Neural cell (in vitro differentiated cells): Measurements from ENCODE around the gene LDLRAD2. TPM values are rescaled to one million over a fixed set of nuclear protein-coding genes. Genes with fewer than 3 reads are reported as not detected.

Experiments used
- H2AFZ ChIP-seq: fragments of 200-600, 300-800 bp; sonication (generic), shearing (Covaris generic); 2 replicates; pipeline ENCODE4 v1.6.0; 2014; ENCODE audit warnings: low read depth, mild to moderate bottlenecking, antibody characterized with exemption, low read length, moderate library complexity
- H3F3A ChIP-seq: fragments of 200-600 bp; shearing (Covaris generic); 2 replicates; pipeline ENCODE4 v1.6.1; 2016; ENCODE audit warnings: mild to moderate bottlenecking, moderate library complexity, mixed read lengths, antibody characterized with exemption, low read length; ENCODE audit not compliant: insufficient read depth, poor library complexity, severe bottlenecking
- H3K27ac ChIP-seq: fragments of 200-600, 300-800 bp; sonication (generic), shearing (Covaris generic); 2 replicates; pipeline ENCODE4 v1.5.1; 2014; ENCODE audit warnings: mild to moderate bottlenecking, low read length, moderate library complexity
- H3K27me3 ChIP-seq: fragments of 300-800, 200-600 bp; sonication (generic), shearing (Covaris generic); 2 replicates; pipeline ENCODE4 v1.6.0; 2014; ENCODE audit warnings: mild to moderate bottlenecking, low read depth, low read length, moderate library complexity; ENCODE audit not compliant: insufficient read depth
- H3K36me3 ChIP-seq: fragments of 300-800, 200-600 bp; sonication (generic), shearing (Covaris generic); 2 replicates; pipeline ENCODE4 v1.5.1; 2014; ENCODE audit warnings: mild to moderate bottlenecking, antibody characterized with exemption, low read length, moderate library complexity; ENCODE audit not compliant: insufficient read depth
- H3K4me2 ChIP-seq: fragments of 300-800, 200-600 bp; sonication (generic), shearing (Covaris generic); 2 replicates; pipeline ENCODE4 v1.6.0; 2014; ENCODE audit warnings: mild to moderate bottlenecking, low read length
- H3K4me3 ChIP-seq: fragments of 300-800, 200-600 bp; sonication (generic), shearing (Covaris generic); 2 replicates; pipeline ENCODE4 v1.5.1; 2014; ENCODE audit warnings: mild to moderate bottlenecking, low read length, moderate library complexity
- H3K79me2 ChIP-seq: fragments of 200-600 bp; shearing (Covaris generic); replicated peaks from 2 replicates; pipeline ENCODE4 v1.6.0; 2014; ENCODE audit warnings: mild to moderate bottlenecking, low read length, moderate library complexity; ENCODE audit not compliant: insufficient read depth
- H3K9ac ChIP-seq: fragments of 300-800, 200-600 bp; sonication (generic), shearing (Covaris generic); 2 replicates; pipeline ENCODE4 v1.6.1; 2016; ENCODE audit warnings: mild to moderate bottlenecking, low read length, mixed read lengths
- H3K9me2 ChIP-seq: fragments of 200-600 bp; shearing (Covaris generic); 2 replicates; pipeline ENCODE4 v1.6.1; 2016; ENCODE audit warnings: mild to moderate bottlenecking, low read length, mixed read lengths; ENCODE audit not compliant: insufficient read depth
- H3K9me3 ChIP-seq: fragments of 200-600, 300-800 bp; sonication (generic), shearing (Covaris generic); 2 replicates; pipeline ENCODE4 v1.6.1; 2016; ENCODE audit warnings: mild to moderate bottlenecking, mixed run types, low read length, moderate library complexity, mixed read lengths
- H4K20me1 ChIP-seq: fragments of 200-600 bp; shearing (Covaris generic); 2 replicates; pipeline ENCODE4 v1.6.1; 2016; ENCODE audit warnings: mild to moderate bottlenecking, mixed run types; ENCODE audit not compliant: insufficient read depth
- EP300 ChIP-seq: fragments of 450-650 bp; conservative IDR thresholded peaks from 2 replicates; pipeline ENCODE4 v1.6.1; 2014; ENCODE audit warnings: antibody characterized with exemption, mild to moderate bottlenecking, moderate library complexity; ENCODE audit not compliant: poor library complexity, severe bottlenecking
- EZH2 ChIP-seq: fragments of 200-600, 300-800 bp; shearing (Covaris generic), sonication (generic); IDR thresholded peaks from 2 replicates; pipeline ENCODE4 v1.6.1; 2014; ENCODE audit warnings: antibody characterized with exemption, low read length, borderline replicate concordance, mild to moderate bottlenecking; ENCODE audit not compliant: insufficient read depth, poor library complexity, severe bottlenecking
- MXI1 ChIP-seq: fragments of 450-650 bp; conservative IDR thresholded peaks from 2 replicates; pipeline ENCODE4 v1.6.1; 2014; ENCODE audit warnings: antibody characterized with exemption, mild to moderate bottlenecking; ENCODE audit not compliant: poor library complexity, severe bottlenecking
- POLR2AphosphoS5 ChIP-seq: IDR thresholded peaks from 2 replicates; pipeline ENCODE4 v1.6.1; 2012
- RAD21 ChIP-seq: fragments of 450-650 bp; conservative IDR thresholded peaks from 2 replicates; pipeline ENCODE4 v1.6.1; 2014; ENCODE audit warnings: antibody characterized with exemption, mild to moderate bottlenecking, moderate library complexity
- SMC3 ChIP-seq: fragments of 450-650 bp; conservative IDR thresholded peaks from 2 replicates; pipeline ENCODE4 v1.6.1; 2014; ENCODE audit warnings: antibody characterized with exemption, mild to moderate bottlenecking, moderate library complexity; ENCODE audit not compliant: poor library complexity
- TAF1 ChIP-seq: IDR thresholded peaks from 2 replicates; pipeline ENCODE4 v1.6.1; 2012; ENCODE audit warnings: low read depth
- polyA plus RNA-seq: library from polyadenylated mRNA; depleted of rRNA; stranded (reverse); fragments of >200 nt; gene quantifications from 2 replicates; pipeline ENCODE4 v1.2.3, GENCODE V29; 2014
- TF ChIP-seq, protein P1 (sequence below): IDR thresholded peaks from 2 replicates; pipeline ENCODE4 v1.6.1; 2012; ENCODE audit warnings: borderline replicate concordance
- TF ChIP-seq, protein P2 (sequence below): fragments of 450-650 bp; IDR thresholded peaks from 2 replicates; pipeline ENCODE4 v1.5.1; 2014; ENCODE audit warnings: antibody characterized with exemption, mild to moderate bottlenecking, moderate library complexity; ENCODE audit not compliant: poor library complexity, severe bottlenecking

The LDLRAD2 gene
- polyA plus RNA-seq, 1 donor from 2014 or later = not detected

DNA sequence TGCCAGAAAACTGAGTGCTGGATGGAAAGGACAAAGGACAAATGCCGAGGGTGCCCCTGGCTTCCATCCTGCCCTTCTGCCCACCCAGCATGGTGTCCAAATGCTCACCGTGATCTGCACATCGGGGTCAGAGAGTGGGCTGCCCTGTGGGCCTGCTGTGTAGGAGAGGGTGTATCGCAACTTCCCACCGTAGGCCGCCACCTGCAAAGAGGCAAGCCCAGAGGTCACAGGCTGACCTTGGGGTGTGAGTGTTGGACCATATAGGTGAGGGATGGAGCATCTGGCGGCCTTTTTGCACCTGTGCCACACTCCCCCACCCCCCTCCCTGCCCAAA is 53.5 kb downstream of the LDLRAD2 start:
- Histone ChIP-seq H3K27ac (no peak overlapping the region), H3K9me2 (no peaks in the 10 kb centered on the region), H3F3A (no peaks in the 10 kb centered on the region), H3K4me3 (no peak overlapping the region), H3K36me3 (no peaks in the 10 kb centered on the region), H3K4me2 (no peak overlapping the region), H3K9me3 (no peaks in the 10 kb centered on the region), H3K27me3 (no peaks in the 10 kb centered on the region), H4K20me1 (no peaks in the 10 kb centered on the region), H3K9ac (no peak overlapping the region), H3K79me2 (no peaks in the 10 kb centered on the region), H2AFZ (no peak overlapping the region)
- TF ChIP-seq EZH2 (no peak), TAF1 (no peak), EP300 (no peak), RAD21 (no peak)
- TF ChIP-seq, protein P1, sequence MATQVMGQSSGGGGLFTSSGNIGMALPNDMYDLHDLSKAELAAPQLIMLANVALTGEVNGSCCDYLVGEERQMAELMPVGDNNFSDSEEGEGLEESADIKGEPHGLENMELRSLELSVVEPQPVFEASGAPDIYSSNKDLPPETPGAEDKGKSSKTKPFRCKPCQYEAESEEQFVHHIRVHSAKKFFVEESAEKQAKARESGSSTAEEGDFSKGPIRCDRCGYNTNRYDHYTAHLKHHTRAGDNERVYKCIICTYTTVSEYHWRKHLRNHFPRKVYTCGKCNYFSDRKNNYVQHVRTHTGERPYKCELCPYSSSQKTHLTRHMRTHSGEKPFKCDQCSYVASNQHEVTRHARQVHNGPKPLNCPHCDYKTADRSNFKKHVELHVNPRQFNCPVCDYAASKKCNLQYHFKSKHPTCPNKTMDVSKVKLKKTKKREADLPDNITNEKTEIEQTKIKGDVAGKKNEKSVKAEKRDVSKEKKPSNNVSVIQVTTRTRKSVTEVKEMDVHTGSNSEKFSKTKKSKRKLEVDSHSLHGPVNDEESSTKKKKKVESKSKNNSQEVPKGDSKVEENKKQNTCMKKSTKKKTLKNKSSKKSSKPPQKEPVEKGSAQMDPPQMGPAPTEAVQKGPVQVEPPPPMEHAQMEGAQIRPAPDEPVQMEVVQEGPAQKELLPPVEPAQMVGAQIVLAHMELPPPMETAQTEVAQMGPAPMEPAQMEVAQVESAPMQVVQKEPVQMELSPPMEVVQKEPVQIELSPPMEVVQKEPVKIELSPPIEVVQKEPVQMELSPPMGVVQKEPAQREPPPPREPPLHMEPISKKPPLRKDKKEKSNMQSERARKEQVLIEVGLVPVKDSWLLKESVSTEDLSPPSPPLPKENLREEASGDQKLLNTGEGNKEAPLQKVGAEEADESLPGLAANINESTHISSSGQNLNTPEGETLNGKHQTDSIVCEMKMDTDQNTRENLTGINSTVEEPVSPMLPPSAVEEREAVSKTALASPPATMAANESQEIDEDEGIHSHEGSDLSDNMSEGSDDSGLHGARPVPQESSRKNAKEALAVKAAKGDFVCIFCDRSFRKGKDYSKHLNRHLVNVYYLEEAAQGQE = no peak
- TF ChIP-seq, protein P2, sequence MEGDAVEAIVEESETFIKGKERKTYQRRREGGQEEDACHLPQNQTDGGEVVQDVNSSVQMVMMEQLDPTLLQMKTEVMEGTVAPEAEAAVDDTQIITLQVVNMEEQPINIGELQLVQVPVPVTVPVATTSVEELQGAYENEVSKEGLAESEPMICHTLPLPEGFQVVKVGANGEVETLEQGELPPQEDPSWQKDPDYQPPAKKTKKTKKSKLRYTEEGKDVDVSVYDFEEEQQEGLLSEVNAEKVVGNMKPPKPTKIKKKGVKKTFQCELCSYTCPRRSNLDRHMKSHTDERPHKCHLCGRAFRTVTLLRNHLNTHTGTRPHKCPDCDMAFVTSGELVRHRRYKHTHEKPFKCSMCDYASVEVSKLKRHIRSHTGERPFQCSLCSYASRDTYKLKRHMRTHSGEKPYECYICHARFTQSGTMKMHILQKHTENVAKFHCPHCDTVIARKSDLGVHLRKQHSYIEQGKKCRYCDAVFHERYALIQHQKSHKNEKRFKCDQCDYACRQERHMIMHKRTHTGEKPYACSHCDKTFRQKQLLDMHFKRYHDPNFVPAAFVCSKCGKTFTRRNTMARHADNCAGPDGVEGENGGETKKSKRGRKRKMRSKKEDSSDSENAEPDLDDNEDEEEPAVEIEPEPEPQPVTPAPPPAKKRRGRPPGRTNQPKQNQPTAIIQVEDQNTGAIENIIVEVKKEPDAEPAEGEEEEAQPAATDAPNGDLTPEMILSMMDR = no peak

DNA sequence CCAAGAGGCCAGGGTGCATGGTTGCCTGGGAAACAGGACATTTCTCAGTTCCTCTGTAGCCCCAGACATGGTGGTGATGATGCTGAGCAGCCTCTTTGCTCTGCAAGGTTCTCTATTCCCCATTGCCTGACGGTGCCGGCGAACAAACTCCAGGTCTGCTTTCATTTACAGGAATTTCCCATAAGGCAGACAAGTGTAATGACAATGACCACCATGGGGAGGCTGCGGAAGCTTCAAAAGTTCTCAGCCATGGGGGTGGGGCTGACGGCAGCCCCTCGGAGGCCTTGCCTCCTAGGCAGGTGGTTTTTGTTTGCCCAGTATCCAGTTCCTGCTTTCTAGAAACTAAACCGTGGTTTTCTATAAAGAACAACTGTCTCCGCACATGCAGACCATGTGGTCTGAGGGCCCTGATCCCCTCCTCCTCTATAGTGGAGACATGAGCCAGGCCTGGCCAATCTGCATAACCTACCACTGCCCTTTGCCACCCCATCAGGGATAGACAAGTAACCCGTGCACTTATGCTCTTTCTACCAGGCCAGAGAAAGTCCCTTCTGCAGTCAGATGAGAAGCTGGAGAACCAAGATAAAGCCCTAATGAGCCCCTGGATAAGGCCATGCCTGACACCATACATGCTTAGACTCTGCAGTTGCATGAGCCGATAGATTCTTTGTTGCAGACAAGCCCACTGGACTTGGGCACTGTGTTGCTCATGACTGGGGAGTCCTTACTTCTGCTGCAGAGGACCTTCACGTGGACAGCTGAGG is 54.1 kb downstream of the LDLRAD2 start:
- Histone ChIP-seq H3F3A (no peaks in the 10 kb centered on the region), H2AFZ (no peak overlapping the region), H3K79me2 (no peaks in the 10 kb centered on the region), H3K9me3 (no peaks in the 10 kb centered on the region), H3K9ac (no peak overlapping the region), H3K4me3 (no peak overlapping the region), H3K9me2 (no peaks in the 10 kb centered on the region), H3K4me2 (no peak overlapping the region), H3K27ac (no peak overlapping the region), H3K36me3 (no peaks in the 10 kb centered on the region), H4K20me1 (no peaks in the 10 kb centered on the region), H3K27me3 (no peaks in the 10 kb centered on the region)
- no peak for TF ChIP-seq SMC3
- no peak for TF ChIP-seq MXI1
- no peak for TF ChIP-seq POLR2AphosphoS5

DNA sequence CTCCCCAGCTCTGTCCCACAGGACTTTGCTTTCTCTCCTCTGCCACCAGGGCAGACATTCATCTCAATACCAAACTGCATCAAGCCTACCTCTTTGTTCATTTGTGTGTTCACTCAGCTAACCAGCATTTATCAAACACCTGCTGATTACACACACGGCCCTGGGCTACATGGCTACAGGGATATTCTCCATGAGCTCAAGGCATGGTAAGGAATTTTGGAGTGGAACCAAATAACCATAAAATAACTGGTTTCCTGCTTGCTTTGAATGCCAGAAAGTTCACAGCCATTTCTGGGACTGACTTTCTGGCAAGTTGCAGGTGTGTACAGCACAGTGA is 54.6 kb downstream of the LDLRAD2 start:
- no peaks in the 10 kb centered on the region for H3K27me3 ChIP-seq
- no peak overlapping the region for H3K4me2 ChIP-seq

More for the DNA sequence above, 54.6 kb downstream of the LDLRAD2 start:
- Histone ChIP-seq H3K36me3 (no peaks in the 10 kb centered on the region), H3K9ac (no peak overlapping the region), H3K9me2 (no peaks in the 10 kb centered on the region), H2AFZ (no peak overlapping the region), H3F3A (no peaks in the 10 kb centered on the region), H3K9me3 (no peaks in the 10 kb centered on the region), H4K20me1 (no peaks in the 10 kb centered on the region), H3K4me3 (no peak overlapping the region), H3K79me2 (no peaks in the 10 kb centered on the region), H3K27ac (no peak overlapping the region)
- TF ChIP-seq POLR2AphosphoS5 (no peak), RAD21 (no peak), TAF1 (no peak), MXI1 (no peak), SMC3 (no peak), EZH2 (no peak), EP300 (no peak)
- TF ChIP-seq, protein P1 = no peak
- TF ChIP-seq, protein P2 = no peak
